Esophagus squamous epithelium (tissue), 5 donors: Measurements from ENCODE around the gene POLR3GL. TPM values are rescaled to one million over a fixed set of nuclear protein-coding genes. Genes with fewer than 3 reads are reported as not detected.

Source experiments
- DNase-seq: peaks from one replicate; lab custom pipeline; 2025; lab: John Stamatoyannopoulos, UW
- H3K27ac ChIP-seq, 4 donors: fragments of 200-600 bp; sonication (generic); one replicate each; pipeline ENCODE4 v1.5.1; 2016 to 2019; ENCODE audit warnings: mild to moderate bottlenecking in 1 of 4
- H3K27me3 ChIP-seq, 4 donors: fragments of 200-600 bp; sonication (generic); 1 replicate in 3 of 4; 2 replicates in 1 of 4; pipeline versions ENCODE4 v1.5.1 to v1.6.0; 2017 to 2021; ENCODE audit warnings: antibody characterized with exemption in 1 of 4
- H3K36me3 ChIP-seq, 3 donors: fragments of 200-600 bp; sonication (generic); one replicate each; pipeline ENCODE4 v1.5.1; 2016 to 2019
- H3K4me1 ChIP-seq, 3 donors: fragments of 200-600 bp; sonication (generic); one replicate each; pipeline ENCODE4 v1.5.1; 2017 to 2019
- H3K4me3 ChIP-seq, 4 donors: fragments of 200-600 bp; sonication (generic); 1 replicate in 3 of 4; 2 replicates in 1 of 4; pipeline ENCODE4 v1.5.1; 2016 to 2019; ENCODE audit warnings: mild to moderate bottlenecking in 2 of 4, moderate library complexity in 1 of 4
- H3K9me3 ChIP-seq, 3 donors: fragments of 200-600 bp; sonication (generic); one replicate each; pipeline ENCODE4 v1.5.1; 2016 to 2019
- POLR2A ChIP-seq, 4 donors: fragments of 450-650 bp; IDR thresholded peaks; one replicate each; pipeline ENCODE4 v1.6.1; 2017; ENCODE audit warnings: antibody characterized with exemption in 4 of 4, mild to moderate bottlenecking in 4 of 4, moderate library complexity in 3 of 4
- WGBS, 2 donors: methylation state at CpG; one replicate each; pipeline ENCODE4 v1.1.5; 2018; 5-methylcytosine and 5-hydroxymethylcytosine counted together
- intact Hi-C: fragments of 100-400 bp; cut with DNase I; formaldehyde crosslinking; loops from one replicate; pipeline ENCODE4 v1.15.0; 2022
- total RNA-seq, 4 donors: library from RNA; depleted of rRNA; stranded (reverse); fragments of >200 nt; gene quantifications; one replicate each; pipeline ENCODE4 v1.1.0, GENCODE V29; 2016
- TF ChIP-seq, protein P1 (sequence below), 6 experiments: fragments of 450-650 bp in 4 of 6; fragments of 200-600 bp in 2 of 6; sonication (generic) in 2 of 6; IDR thresholded peaks; one replicate each; pipeline ENCODE4 v1.5.1; 2016 to 2019; ENCODE audit warnings: antibody characterized with exemption in 6 of 6, mild to moderate bottlenecking in 4 of 6, moderate library complexity in 4 of 6
- donor health status: DM: yes; HTN: yes; CAD: no.

The POLR3GL gene
- total RNA-seq, 4 donors from 2014 or later, result 2.9 to 15.9 (median 9.8) TPM

DNA sequence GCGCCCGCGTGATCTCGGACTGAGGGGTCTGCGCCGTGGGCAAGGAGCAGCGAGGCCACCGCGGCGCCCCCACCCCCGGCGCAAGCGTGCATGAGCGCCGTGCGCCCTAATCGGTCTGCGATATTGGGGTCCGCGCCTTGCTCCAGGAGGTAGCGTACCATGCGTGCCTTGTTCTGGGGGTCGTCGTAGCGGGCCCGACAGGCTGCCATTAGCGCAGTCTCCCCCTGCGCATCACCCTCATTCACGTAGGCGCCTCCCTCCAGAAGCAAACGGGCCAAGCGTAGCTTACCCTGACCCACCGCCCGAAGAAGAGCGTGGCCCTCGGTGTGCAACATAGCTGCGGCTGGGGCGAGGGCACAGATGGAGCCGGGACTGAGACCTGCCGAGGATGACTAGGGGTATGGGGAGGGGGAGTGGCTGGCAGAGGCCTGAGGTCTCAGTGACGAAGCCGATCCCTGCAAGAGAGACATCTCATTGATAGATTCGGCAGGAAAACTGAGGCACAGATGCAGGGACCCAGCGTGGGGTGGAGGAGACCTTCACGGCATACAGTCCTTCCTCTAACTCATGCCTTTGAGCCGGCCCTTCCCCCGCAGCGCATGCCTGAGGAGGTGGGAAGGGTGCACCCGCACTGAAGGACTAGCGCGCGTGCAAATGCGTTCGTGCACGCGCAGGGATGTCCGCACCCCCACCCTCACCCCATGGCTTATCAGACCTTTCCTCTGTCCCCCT lies 2.9 kb upstream of the POLR3GL start:
- Histone ChIP-seq H3K9me3 (no peaks in the 10 kb centered on the region), H3K27me3 (peaks cover 0 to 10% (median 0%) of the 10 kb centered on the region in 4 donors), H3K4me1 (peaks cover 30 to 93% (median 37%) of the 10 kb centered on the region in 3 donors), H3K36me3 (no peaks in the 10 kb centered on the region), H3K27ac (peak overlapping the region; percentile 68 to 96 (median 92)), H3K4me3 (peak overlapping the region; percentile 37 to 79 (median 62))
- no peak for DNase-seq
- WGBS, 2 donors, result 0 to 1% methylated on average over 14 to 18 of the region's 57 CpGs
- intact Hi-C loops, result loop anchor here (5.0 kb wide), 1 partner anchor 44 kb away; the partner anchor contains the start of gene PEX11B
- TF ChIP-seq, protein P1, sequence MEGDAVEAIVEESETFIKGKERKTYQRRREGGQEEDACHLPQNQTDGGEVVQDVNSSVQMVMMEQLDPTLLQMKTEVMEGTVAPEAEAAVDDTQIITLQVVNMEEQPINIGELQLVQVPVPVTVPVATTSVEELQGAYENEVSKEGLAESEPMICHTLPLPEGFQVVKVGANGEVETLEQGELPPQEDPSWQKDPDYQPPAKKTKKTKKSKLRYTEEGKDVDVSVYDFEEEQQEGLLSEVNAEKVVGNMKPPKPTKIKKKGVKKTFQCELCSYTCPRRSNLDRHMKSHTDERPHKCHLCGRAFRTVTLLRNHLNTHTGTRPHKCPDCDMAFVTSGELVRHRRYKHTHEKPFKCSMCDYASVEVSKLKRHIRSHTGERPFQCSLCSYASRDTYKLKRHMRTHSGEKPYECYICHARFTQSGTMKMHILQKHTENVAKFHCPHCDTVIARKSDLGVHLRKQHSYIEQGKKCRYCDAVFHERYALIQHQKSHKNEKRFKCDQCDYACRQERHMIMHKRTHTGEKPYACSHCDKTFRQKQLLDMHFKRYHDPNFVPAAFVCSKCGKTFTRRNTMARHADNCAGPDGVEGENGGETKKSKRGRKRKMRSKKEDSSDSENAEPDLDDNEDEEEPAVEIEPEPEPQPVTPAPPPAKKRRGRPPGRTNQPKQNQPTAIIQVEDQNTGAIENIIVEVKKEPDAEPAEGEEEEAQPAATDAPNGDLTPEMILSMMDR (IDR thresholded peaks at IDR 0.05), result no peak
- peak in 1 of 4 donors; percentile 32 for TF ChIP-seq POLR2A (IDR thresholded peaks at IDR 0.05)

DNA sequence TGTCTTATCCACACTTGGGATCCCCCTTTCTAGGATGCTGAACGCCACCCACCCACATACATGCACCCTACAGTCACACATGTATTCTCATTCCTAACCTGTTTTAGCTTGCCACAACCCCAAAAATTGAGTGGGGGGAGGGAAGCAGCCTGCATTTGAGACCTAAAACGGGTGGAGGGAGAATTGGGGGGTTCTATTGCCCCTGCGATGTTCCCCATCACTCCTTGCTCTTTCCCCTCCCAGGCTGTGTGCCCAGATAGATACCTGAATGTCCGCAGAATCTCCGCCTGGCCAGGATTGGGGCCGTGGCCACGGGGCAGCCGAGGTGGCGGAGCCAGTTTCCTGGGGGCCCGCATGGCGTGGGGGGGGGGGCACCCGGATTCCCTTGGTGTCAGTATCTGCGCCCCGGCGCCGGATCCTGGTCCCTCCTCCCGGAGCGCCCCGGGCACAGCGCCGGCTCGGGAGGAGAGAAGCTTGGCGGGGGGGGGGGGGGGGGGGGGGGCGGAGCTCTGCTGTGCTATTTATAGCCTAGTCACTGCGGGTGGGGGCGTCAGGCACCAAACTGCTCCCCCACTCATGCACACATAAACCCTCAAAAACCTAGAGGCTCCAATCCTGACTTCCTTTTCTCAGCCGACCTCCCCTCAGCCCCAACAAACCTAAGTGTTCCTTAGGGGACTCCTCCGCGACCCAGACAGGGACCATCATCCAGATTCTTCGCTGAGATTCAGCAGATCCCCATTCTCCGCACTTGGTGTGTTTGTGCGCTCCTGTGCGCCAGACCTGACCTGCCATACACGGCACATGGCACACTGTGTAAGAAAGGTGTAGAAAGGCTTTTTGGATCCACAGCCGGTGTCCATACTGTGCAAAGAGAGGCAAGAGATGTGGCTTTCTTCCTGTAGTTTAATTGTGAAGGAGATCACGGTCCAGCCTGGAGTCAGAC lies 2.1 kb upstream of the POLR3GL start:
- no peak for DNase-seq
- Histone ChIP-seq H3K4me1 (peaks cover 30 to 85% (median 34%) of the 10 kb centered on the region in 3 donors), H3K27me3 (peaks cover 0 to 10% (median 0%) of the 10 kb centered on the region in 4 donors), H3K9me3 (no peaks in the 10 kb centered on the region), H3K4me3 (peak overlapping the region; percentile 37 to 79 (median 62)), H3K27ac (peak overlapping the region; percentile 51 to 96 (median 92)), H3K36me3 (no peaks in the 10 kb centered on the region)
- TF ChIP-seq POLR2A (IDR thresholded peaks at IDR 0.05), result peak in 1 of 4 donors; percentile 3
- TF ChIP-seq, protein P1 (IDR thresholded peaks at IDR 0.05), result no peak
- intact Hi-C loops, result loop anchor here (5.0 kb wide), 1 partner anchor 45 kb away; the partner anchor contains the start of gene PEX11B
- WGBS, 2 donors, result 0 to 12% methylated on average over 6 to 11 of the region's 36 CpGs

DNA sequence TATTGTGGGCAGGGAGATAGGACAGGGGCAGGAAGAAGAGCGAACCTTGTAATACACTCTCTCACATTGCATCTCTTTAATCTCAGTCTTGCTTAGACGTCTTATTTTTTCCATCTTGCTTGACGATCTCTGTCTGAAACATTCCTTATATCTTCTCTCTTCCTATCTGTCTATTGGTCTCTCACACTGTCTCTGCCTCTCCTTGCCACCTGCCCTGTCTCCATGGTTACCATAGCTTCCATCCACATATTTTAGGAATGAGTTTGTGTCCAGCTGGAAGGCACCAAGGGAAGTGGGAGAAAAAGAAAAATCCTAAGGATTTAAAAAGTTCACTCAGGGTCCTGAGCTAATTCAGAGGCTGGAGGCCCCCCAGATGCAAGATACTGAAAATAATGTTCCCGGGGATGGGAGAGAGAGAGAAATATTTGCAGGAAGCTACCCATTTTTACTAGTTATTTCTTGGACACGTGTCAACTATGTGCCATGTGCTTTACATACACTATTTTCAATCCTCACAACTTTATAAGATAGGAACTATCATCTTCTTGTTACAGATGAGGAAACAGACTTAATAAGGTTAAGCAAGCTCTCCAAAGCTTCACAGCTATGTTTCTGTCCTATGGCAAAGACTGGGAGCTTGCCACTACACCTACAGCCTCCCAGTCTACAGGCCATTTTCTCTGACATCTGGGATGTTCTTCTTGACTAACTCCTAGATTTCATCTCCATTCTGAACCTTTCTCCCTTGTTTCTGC lies 1.0 kb upstream of the POLR3GL start:
- intact Hi-C loops, result loop anchor here (5.0 kb wide), 1 partner anchor 46 kb away; the partner anchor contains the start of gene PEX11B
- WGBS, 2 donors, result 35 to 36% methylated on average over 5 of the region's 5 CpGs
- no peak for TF ChIP-seq POLR2A (IDR thresholded peaks at IDR 0.05)
- TF ChIP-seq, protein P1 (IDR thresholded peaks at IDR 0.05), result no peak
- peak overlapping the region in 3 of 4 donors; percentile 63 to 79 (median 69) for H3K4me3 ChIP-seq
- H3K36me3 ChIP-seq, result no peaks in the 10 kb centered on the region
- peaks cover 30 to 76% (median 34%) of the 10 kb centered on the region in 3 donors for H3K4me1 ChIP-seq
- H3K27ac ChIP-seq, result peak overlapping the region; percentile 86 to 96 (median 90)
- H3K27me3 ChIP-seq, result peaks cover 0 to 10% (median 0%) of the 10 kb centered on the region in 4 donors
- no peaks in the 10 kb centered on the region for H3K9me3 ChIP-seq
- DNase-seq, result no peak

DNA sequence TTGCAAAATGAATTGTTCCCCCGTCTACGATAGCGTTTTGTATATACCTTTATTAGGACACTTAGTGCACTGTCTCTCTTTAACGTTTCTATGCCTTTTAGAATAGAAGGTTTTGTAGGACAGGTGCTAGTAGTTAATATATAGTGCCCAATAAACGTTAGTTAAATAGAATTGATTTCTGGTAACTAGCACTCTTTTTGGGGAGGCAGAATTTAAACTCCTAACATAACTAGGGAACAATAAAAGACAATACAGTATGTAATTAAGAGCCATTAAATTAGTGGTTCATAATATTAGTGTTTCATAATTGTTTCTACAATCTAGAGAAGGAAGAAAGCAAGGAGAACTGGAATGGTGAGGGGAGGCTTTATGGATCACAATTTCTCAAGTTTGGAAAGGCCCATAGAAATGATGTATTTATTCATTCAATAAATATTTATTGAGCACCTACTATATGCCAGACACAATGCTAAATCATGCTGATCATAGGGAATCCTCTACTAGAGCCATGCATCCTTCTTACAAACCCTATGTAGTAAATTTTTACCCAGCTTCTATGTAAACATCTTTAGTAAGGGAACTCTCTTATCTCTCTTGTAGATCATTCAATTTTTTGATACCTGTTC lies 742 bp downstream of the POLR3GL start:
- Histone ChIP-seq H3K9me3 (no peaks in the 10 kb centered on the region), H3K4me3 (peak overlapping the region; percentile 51 to 78 (median 65)), H3K27me3 (peaks cover 0 to 10% (median 0%) of the 10 kb centered on the region in 4 donors), H3K4me1 (peaks cover 30 to 58% (median 31%) of the 10 kb centered on the region in 3 donors), H3K27ac (peak overlapping the region; percentile 86 to 96 (median 90)), H3K36me3 (no peaks in the 10 kb centered on the region)
- TF ChIP-seq, protein P1 (IDR thresholded peaks at IDR 0.05), result no peak
- TF ChIP-seq POLR2A (IDR thresholded peaks at IDR 0.05), result no peak
- DNase-seq, result no peak
- intact Hi-C loops, result no loop called here
- WGBS, 2 donors, result 0% methylated on average over 5 of the region's 5 CpGs
